ENCODE results near the gene PLA2G2F. TPM values are rescaled to one million over a fixed set of nuclear protein-coding genes. Genes with fewer than 3 reads are reported as not detected.

PLA2G2F gene
- total RNA-seq, 1 experiment from 2014 or later, result not detected

DNA sequence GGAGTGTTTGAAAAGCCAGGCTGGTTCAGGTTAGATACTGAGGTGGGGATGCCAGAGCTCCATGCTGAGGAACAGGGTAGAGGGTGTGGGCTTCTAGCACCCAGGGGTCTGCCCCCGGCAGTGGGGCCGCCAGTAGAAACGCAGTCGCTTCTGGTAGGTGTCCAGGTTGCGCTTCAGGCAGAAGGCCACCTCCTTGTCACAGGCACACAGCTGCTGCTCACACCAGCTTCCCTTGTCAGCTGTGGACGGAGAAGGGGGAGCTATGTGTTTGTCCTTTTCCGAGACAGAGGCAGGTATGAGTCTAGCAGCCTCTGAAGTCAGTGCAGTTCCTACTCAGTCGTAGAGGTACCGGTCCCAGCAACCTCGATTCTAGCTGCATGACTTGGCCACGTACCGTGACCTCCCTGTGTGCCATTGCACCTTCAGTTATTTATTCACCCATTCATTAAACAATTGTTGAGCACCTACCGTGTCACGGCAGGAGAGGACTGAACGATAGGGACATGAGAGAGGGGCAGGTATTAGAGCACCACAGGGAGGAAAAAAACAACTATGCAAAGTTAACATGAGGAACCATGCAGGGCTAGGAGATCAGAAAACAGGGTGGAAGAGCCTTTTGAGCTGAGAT is 25.0 kb upstream of the PLA2G2F start:
- ChIA-PET CTCF (interaction anchor here (1.1 to 2.8 kb wide), 7 partner anchors 38 to 194 kb away, joined by 3 to 22 read pairs (median 3); no protein-coding TSS in a partner anchor), POLR2A (no interaction called here)
- no peaks in the 10 kb centered on the region for H3K9me3 Mint-ChIP-seq
- TF ChIP-seq ZNF423 (CRISPR knock-in tag; IDR thresholded peaks at IDR 0.05) (peak; percentile 63; the same call in 1 of the 2 replicates), GTF2I (CRISPR knock-in tag; conservative IDR thresholded peaks at IDR 0.05) (no peak)
- H3K27me3 Mint-ChIP-seq (ENCODE audit: low read depth), result no peaks in the 10 kb centered on the region
- no peaks in the 10 kb centered on the region for H3K36me3 Mint-ChIP-seq
- DNase-seq (ENCODE audit: low spot score) (no peak), ATAC-seq (no peak)
- no peak overlapping the region for H3K27ac Mint-ChIP-seq
- no peak overlapping the region for H3K4me3 Mint-ChIP-seq
- H3K4me1 Mint-ChIP-seq, result peaks cover 17% of the 10 kb centered on the region

DNA sequence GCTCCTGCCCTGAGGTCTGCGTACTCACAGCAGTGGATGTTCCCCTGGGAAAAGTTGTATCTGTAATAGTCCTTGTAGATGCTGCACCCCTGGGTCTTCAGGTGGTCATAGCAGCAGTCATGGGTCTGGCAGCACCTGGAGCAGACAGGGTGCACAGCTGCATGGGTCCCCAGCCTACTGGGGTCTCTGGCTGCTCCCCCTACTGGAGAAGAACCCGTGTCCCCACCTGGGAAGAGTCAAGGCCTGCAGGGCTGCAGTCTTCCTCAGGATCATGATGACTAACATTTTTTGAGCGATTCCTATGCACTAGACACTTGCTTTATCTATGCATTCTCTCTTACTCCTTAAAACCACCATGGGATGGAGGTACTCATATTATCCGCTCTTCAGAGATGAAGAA is 23.6 kb upstream of the PLA2G2F start:
- POLR2A ChIA-PET, result no interaction called here
- DNase-seq (ENCODE audit: low spot score), result peak; percentile 35
- no peak overlapping the region for H3K4me3 Mint-ChIP-seq
- TF ChIP-seq ZNF263 (CRISPR knock-in tag; IDR thresholded peaks at IDR 0.05; ENCODE audit: low read depth) (no peak), ZNF121 (CRISPR knock-in tag; IDR thresholded peaks at IDR 0.05) (no peak), NFATC4 (CRISPR knock-in tag; IDR thresholded peaks at IDR 0.05) (no peak), ESRRA (CRISPR knock-in tag; IDR thresholded peaks at IDR 0.05; ENCODE audit: borderline replicate concordance) (no peak)
- TF ChIP-seq, protein P1, sequence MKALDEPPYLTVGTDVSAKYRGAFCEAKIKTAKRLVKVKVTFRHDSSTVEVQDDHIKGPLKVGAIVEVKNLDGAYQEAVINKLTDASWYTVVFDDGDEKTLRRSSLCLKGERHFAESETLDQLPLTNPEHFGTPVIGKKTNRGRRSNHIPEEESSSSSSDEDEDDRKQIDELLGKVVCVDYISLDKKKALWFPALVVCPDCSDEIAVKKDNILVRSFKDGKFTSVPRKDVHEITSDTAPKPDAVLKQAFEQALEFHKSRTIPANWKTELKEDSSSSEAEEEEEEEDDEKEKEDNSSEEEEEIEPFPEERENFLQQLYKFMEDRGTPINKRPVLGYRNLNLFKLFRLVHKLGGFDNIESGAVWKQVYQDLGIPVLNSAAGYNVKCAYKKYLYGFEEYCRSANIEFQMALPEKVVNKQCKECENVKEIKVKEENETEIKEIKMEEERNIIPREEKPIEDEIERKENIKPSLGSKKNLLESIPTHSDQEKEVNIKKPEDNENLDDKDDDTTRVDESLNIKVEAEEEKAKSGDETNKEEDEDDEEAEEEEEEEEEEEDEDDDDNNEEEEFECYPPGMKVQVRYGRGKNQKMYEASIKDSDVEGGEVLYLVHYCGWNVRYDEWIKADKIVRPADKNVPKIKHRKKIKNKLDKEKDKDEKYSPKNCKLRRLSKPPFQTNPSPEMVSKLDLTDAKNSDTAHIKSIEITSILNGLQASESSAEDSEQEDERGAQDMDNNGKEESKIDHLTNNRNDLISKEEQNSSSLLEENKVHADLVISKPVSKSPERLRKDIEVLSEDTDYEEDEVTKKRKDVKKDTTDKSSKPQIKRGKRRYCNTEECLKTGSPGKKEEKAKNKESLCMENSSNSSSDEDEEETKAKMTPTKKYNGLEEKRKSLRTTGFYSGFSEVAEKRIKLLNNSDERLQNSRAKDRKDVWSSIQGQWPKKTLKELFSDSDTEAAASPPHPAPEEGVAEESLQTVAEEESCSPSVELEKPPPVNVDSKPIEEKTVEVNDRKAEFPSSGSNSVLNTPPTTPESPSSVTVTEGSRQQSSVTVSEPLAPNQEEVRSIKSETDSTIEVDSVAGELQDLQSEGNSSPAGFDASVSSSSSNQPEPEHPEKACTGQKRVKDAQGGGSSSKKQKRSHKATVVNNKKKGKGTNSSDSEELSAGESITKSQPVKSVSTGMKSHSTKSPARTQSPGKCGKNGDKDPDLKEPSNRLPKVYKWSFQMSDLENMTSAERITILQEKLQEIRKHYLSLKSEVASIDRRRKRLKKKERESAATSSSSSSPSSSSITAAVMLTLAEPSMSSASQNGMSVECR (CRISPR knock-in tag; IDR thresholded peaks at IDR 0.05; ENCODE audit: borderline replicate concordance), result no peak
- peaks cover 16% of the 10 kb centered on the region for H3K4me1 Mint-ChIP-seq
- no peak overlapping the region for H3K27ac Mint-ChIP-seq
- H3K27me3 Mint-ChIP-seq (ENCODE audit: low read depth), result no peaks in the 10 kb centered on the region
- peak; percentile 58 for ATAC-seq
- CTCF ChIA-PET, result interaction anchor here (1.4 to 2.8 kb wide), 5 partner anchors 37 to 140 kb away, joined by 3 to 22 read pairs (median 4); no protein-coding TSS in a partner anchor
- no peaks in the 10 kb centered on the region for H3K9me3 Mint-ChIP-seq
- no peaks in the 10 kb centered on the region for H3K36me3 Mint-ChIP-seq

DNA sequence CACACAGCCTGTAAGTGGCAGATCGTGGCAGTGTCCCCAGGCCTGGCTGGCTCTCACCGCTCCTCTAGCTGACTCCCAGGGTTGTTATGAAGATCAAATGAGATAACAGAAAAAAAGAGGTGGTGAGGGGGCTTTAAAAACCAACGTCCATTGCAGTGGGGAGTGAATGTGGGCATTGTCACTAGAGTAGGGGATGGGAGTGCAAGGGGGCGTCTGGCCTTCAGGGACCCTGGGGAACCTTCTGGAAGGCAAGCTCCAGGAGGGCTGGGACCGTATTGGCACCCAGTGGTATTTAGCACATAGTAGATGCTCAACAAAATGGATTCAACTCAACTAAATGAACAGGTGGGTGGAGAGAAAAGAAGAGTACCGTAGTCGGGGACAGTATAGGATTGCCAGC is 23.2 kb upstream of the PLA2G2F start:
- no peak overlapping the region for H3K27ac Mint-ChIP-seq
- POLR2A ChIA-PET, result no interaction called here
- DNase-seq (ENCODE audit: low spot score) (no peak), ATAC-seq (no peak)
- H3K27me3 Mint-ChIP-seq (ENCODE audit: low read depth), result no peaks in the 10 kb centered on the region
- H3K36me3 Mint-ChIP-seq, result no peaks in the 10 kb centered on the region
- H3K9me3 Mint-ChIP-seq, result no peaks in the 10 kb centered on the region
- no peak overlapping the region for H3K4me3 Mint-ChIP-seq
- H3K4me1 Mint-ChIP-seq, result peaks cover 11% of the 10 kb centered on the region
- CTCF ChIA-PET, result interaction anchor here (1.4 to 2.8 kb wide), 3 partner anchors 37 to 141 kb away, joined by 3 to 22 read pairs (median 17); no protein-coding TSS in a partner anchor
- TF ChIP-seq FOXP1 (CRISPR knock-in tag; IDR thresholded peaks at IDR 0.05; ENCODE audit: borderline replicate concordance) (no peak), KAT7 (CRISPR knock-in tag; IDR thresholded peaks at IDR 0.05; ENCODE audit: borderline replicate concordance) (no peak), SP1 (CRISPR knock-in tag; conservative IDR thresholded peaks at IDR 0.05) (no peak), ETV6 (CRISPR knock-in tag; IDR thresholded peaks at IDR 0.05) (no peak), TEAD4 (CRISPR knock-in tag; IDR thresholded peaks at IDR 0.05) (no peak), TP53 (CRISPR knock-in tag; IDR thresholded peaks at IDR 0.05) (no peak), NFE2L1 (CRISPR knock-in tag; IDR thresholded peaks at IDR 0.05) (no peak)
- TF ChIP-seq, protein P2, sequence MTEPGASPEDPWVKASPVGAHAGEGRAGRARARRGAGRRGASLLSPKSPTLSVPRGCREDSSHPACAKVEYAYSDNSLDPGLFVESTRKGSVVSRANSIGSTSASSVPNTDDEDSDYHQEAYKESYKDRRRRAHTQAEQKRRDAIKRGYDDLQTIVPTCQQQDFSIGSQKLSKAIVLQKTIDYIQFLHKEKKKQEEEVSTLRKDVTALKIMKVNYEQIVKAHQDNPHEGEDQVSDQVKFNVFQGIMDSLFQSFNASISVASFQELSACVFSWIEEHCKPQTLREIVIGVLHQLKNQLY (CRISPR knock-in tag; IDR thresholded peaks at IDR 0.05), result no peak
- TF ChIP-seq, protein P3, sequence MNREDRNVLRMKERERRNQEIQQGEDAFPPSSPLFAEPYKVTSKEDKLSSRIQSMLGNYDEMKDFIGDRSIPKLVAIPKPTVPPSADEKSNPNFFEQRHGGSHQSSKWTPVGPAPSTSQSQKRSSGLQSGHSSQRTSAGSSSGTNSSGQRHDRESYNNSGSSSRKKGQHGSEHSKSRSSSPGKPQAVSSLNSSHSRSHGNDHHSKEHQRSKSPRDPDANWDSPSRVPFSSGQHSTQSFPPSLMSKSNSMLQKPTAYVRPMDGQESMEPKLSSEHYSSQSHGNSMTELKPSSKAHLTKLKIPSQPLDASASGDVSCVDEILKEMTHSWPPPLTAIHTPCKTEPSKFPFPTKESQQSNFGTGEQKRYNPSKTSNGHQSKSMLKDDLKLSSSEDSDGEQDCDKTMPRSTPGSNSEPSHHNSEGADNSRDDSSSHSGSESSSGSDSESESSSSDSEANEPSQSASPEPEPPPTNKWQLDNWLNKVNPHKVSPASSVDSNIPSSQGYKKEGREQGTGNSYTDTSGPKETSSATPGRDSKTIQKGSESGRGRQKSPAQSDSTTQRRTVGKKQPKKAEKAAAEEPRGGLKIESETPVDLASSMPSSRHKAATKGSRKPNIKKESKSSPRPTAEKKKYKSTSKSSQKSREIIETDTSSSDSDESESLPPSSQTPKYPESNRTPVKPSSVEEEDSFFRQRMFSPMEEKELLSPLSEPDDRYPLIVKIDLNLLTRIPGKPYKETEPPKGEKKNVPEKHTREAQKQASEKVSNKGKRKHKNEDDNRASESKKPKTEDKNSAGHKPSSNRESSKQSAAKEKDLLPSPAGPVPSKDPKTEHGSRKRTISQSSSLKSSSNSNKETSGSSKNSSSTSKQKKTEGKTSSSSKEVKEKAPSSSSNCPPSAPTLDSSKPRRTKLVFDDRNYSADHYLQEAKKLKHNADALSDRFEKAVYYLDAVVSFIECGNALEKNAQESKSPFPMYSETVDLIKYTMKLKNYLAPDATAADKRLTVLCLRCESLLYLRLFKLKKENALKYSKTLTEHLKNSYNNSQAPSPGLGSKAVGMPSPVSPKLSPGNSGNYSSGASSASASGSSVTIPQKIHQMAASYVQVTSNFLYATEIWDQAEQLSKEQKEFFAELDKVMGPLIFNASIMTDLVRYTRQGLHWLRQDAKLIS (CRISPR knock-in tag; IDR thresholded peaks at IDR 0.05; ENCODE audit: borderline replicate concordance), result no peak
- TF ChIP-seq, protein P4, sequence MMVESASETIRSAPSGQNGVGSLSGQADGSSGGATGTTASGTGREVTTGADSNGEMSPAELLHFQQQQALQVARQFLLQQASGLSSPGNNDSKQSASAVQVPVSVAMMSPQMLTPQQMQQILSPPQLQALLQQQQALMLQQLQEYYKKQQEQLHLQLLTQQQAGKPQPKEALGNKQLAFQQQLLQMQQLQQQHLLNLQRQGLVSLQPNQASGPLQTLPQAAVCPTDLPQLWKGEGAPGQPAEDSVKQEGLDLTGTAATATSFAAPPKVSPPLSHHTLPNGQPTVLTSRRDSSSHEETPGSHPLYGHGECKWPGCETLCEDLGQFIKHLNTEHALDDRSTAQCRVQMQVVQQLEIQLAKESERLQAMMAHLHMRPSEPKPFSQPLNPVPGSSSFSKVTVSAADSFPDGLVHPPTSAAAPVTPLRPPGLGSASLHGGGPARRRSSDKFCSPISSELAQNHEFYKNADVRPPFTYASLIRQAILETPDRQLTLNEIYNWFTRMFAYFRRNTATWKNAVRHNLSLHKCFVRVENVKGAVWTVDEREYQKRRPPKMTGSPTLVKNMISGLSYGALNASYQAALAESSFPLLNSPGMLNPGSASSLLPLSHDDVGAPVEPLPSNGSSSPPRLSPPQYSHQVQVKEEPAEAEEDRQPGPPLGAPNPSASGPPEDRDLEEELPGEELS (CRISPR knock-in tag; IDR thresholded peaks at IDR 0.05), result no peak
- TF ChIP-seq, protein P5, sequence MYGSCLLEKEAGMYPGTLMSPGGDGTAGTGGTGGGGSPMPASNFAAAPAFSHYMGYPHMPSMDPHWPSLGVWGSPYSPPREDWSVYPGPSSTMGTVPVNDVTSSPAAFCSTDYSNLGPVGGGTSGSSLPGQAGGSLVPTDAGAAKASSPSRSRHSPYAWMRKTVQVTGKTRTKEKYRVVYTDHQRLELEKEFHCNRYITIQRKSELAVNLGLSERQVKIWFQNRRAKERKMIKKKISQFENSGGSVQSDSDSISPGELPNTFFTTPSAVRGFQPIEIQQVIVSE (CRISPR knock-in tag; IDR thresholded peaks at IDR 0.05; ENCODE audit: borderline replicate concordance), result no peak
- TF ChIP-seq, protein P6, sequence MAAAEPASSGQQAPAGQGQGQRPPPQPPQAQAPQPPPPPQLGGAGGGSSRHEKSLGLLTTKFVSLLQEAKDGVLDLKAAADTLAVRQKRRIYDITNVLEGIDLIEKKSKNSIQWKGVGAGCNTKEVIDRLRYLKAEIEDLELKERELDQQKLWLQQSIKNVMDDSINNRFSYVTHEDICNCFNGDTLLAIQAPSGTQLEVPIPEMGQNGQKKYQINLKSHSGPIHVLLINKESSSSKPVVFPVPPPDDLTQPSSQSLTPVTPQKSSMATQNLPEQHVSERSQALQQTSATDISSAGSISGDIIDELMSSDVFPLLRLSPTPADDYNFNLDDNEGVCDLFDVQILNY (CRISPR knock-in tag; IDR thresholded peaks at IDR 0.05), result no peak
